Cortex of kidney (tissue), 1 donor: ENCODE data around the gene GPR39.
"Not testable (repeated sequence)": the region's sequence is repeated elsewhere in the genome, so short reads cannot be mapped to it uniquely, and the experiment has no call there.

Experiments
- DNase-seq: peaks from one replicate; lab custom pipeline; 2025; lab: John Stamatoyannopoulos, UW

GPR39 gene

GRCh38 chr2:132497591-132497990 lies 81.0 kb downstream of the GPR39 start:
- DNase-seq, result no peak

GRCh38 chr2:132503701-132504100 lies 87.1 kb downstream of the GPR39 start:
- DNase-seq, result no peak

- no peak for DNase-seq
Observed at GRCh38 chr2:132515010-132515409, 98.4 kb downstream of the GPR39 start.

DNA sequence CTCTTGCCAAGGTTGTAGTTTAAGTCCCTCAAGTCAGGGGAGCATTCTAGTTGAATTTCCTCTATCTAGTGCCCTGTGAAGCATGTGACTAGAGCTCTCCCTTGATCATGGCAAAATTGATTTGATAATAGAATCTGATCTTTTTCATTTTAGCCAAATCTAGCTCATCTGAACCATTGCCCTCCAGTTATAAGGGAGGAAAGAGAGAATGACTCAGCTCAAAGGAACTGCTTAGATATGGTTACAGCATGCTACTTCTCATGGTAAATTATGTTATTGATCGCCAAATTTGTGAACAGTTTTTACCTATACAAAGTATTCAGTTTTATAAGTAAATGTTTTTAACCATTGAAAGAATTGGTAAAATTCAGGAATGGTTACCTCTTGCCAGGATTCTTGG lies 100.8 kb downstream of the GPR39 start:
- DNase-seq, result no peak

- no peak for DNase-seq
Observed at GRCh38 chr2:132518302-132518701, 101.7 kb downstream of the GPR39 start.

DNA sequence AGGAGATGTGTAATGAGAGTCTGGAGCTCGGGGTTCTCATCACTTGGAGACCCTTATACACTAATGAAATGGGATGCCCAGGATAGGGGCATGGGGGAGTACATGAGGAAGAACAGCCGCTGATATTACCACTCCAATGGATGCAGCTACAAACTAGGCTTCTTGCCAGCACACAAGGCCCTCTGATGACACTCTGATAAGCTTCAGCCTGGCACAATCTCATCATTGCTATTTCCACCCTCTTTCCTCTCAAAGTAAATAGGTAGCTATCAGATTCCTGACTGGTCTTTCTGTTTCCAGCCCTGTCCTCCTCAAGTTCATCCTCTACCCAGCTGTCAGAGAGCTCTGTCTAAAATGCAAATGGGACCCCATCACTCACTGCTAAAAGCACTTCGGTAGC lies 103.0 kb downstream of the GPR39 start:
- DNase-seq, result no peak

GRCh38 chr2:132521341-132521740 lies 104.7 kb downstream of the GPR39 start:
- no peak for DNase-seq

DNA sequence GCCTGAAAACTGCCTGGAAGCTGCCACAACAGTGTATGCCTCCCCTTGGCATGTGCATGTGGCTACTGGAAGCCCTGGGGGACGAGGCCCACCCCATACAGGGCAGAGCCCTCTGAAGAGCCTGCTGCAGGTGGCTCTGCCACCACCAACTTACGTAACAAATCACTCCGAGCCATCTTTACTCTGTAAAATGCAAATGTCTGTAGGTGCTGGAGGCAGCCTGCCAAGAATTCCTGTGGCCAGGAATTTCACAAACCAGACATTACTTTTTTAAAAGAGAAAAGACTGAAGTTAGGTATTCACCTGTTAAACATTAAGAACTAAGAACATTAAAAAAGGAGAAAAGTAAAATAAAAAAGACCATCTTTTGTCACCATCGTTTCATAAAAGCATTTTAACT lies 106.3 kb downstream of the GPR39 start:
- no peak for DNase-seq

DNA sequence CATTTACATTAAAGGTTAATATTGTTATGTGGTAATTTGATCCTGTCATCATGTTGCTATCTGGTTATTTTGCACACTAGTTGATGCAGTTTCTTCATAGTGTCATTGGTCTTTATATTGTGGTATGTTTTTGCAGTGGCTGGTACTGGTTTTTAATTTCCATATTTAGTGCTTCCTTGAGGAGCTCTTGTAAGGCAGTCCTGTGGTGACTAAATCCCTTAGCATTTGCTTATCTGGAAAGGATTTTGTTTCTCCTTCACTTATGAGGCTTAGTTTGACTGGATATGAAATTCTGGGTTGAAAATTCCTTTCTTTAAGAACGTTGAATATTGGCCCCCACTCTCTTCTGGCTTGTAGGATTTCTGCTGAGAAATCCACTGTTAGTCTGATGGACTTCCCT lies 120.5 kb downstream of the GPR39 start:
- not testable (repeated sequence) for DNase-seq

GRCh38 chr2:132538331-132538855 lies 121.8 kb downstream of the GPR39 start:
- no peak for DNase-seq

- no peak for DNase-seq
Observed at GRCh38 chr2:132540166-132540565, 123.6 kb downstream of the GPR39 start.

DNA sequence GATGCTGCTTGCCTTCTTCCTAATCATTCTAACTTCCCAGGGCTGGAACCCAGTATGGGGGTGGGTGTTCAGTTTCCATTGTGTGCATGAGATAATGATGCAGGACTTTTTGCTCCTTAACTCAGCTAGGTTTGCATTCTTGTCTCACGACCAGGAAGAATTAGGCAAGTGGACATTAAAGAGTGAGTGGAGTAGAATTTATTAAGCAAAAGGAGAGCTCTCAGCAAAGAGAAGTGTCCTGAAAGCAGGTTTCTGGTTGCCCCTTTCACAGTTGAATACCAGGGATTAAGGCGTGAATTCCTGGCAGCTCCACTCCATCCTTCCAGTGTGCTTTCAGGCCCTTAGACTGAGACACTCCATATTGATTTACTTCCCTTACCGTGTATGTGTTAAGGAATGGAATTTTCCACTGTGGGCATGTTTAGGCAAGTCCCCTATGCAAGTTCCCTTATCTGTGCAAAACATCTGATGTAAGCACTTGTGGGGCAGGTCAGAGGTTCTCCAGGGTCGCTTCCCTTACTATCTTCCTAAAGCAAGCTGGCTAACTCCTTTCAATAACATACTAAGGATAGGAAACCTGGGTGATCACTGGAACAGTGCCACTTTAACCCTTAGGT lies 126.5 kb downstream of the GPR39 start:
- DNase-seq, result no peak

DNA sequence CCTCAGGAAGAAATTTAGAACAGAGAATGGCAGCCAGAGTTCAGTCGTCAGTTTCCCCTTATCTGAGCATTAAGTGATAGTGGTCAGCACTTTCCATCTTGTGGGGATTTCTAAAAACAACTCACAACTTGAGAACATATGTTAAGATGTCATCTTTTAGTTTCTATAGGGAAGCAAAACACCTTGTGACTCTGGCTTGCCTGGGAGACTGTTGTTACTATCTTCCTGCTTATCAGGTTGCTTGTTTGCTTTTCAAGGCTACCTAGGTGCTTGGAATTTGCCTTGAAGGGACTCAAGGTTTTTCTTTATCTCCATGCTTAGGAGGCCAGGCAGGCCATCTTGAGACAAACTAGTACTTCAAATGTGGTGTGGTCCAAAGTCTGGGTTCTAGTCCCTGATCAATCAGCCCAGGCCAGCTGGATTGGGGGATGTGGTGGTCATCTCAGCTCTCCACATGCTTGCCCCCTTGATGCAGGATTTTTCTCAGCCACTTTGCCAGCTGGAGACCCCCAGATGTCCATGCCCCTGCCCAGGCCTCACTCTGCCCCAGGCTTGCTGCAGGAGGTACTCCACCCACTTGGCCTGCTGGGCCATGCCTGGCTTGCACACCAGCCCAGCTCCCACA lies 127.5 kb downstream of the GPR39 start:
- no peak for DNase-seq

DNA sequence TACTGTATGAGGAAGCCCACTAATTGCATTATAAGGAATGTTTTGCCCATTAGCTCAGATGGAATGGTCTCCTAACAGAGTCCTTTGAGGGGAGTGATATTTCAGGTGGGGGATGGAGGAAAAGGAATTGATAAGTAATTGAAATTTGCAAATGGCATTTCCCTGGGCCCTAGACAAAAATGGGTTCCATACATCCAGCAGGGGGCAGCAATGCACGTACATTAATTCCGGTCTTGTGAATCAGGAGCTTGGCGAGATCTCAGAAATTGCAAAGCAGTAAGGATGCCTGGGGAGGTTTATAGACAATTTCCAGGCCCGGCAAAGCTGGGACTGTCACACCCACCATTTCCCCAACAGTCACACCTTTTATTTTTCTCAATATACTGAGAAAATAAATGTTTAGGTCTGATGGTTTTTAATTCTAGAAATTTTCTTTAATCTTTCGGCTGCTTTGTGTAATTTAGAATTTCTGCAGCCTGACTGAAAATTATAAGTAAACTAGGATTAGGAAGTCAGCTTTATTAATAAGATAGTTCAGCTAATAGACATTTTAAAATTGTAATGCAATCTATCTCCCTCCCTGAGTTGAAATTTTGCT lies 130.6 kb downstream of the GPR39 start:
- no peak for DNase-seq

GRCh38 chr2:132549935-132550670 lies 133.5 kb downstream of the GPR39 start:
- DNase-seq, result no peak

GRCh38 chr2:132550946-132551345 lies 134.3 kb downstream of the GPR39 start:
- no peak for DNase-seq

- DNase-seq, result no peak
Observed at GRCh38 chr2:132557694-132558093, 141.1 kb downstream of the GPR39 start.

DNA sequence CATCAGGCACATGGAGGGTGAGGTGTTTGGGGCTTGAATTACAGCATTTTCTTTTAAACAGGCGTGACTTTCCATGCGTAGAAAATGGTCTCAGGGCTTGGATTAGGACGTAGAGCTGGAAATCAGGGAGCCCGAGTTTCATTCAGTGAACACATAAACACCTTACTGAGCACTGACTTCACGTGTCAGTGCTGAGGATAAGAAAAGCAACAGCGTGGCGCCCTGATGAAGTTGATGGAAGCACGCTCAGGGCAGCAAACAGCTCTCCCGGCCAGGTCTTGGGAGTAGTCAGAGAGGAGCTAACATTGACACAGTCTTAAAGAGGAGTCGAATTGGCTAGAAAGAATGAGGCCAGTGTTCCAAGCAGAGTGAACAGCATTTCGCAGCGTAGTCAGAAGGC lies 142.7 kb downstream of the GPR39 start:
- DNase-seq, result no peak

GRCh38 chr2:132559921-132560320 lies 143.3 kb downstream of the GPR39 start:
- DNase-seq, result no peak

GRCh38 chr2:132560562-132560961 lies 144.0 kb downstream of the GPR39 start:
- no peak for DNase-seq

DNA sequence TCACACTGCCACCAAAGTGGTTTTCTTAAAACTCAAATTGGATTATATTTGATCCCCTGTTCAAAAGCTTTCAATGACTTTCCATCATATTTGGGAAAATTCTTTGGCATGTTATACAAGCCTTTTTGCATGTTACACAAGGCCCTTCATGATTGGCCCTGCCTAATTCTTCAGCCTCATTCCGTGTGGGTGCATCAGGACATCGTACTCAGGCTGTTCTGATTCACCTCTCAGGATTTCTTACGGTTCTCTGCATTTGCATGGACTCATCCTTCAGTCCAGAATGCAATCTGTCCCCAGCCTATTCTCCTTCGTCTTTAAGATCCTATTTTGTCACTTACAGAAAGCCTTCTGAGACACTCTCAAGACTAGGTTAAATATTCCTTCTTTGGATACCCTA lies 145.6 kb downstream of the GPR39 start:
- DNase-seq, result no peak

GRCh38 chr2:132564065-132564464 lies 147.5 kb downstream of the GPR39 start:
- DNase-seq, result no peak

DNA sequence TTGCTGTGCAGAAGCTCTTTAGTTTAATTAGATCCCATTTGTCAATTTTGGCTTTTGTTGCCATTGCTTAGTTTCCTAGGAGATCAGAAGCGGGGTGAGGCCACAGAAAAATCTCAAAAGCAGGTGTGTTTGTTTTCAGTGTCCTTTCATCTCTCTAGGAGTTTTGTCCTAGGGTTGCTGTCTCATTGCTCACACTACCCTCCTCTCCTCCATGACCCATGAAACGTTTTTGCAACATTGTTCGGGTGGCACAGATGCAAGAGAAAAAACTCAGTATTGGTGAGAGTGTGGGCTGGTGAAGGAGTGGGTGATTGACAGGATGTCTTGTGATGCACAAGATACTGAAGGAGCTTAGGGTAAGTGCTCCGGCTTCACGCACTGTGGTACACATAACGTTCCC lies 149.8 kb downstream of the GPR39 start:
- no peak for DNase-seq
